Measurements from ENCODE around the gene POLA1.

POLA1 gene

GRCh38 chrX:24760363-24761000 is 66.8 kb downstream of the POLA1 start:
- Histone ChIP-seq H3K27me3 (ENCODE audit: insufficient read depth, poor library complexity, severe bottlenecking) (no peaks in the 10 kb centered on the region), H3K4me3 (replicated peaks; ENCODE audit: insufficient read depth, low read length) (no peak overlapping the region), H3K27ac (replicated peaks) (no peak overlapping the region)
- TF ChIP-seq REST (IDR thresholded peaks at IDR 0.05; ENCODE audit: insufficient replicate concordance, low read depth) (no peak), SPI1 (IDR thresholded peaks at IDR 0.05; ENCODE audit: borderline replicate concordance, low read depth) (no peak), CTCF (IDR thresholded peaks at IDR 0.05; ENCODE audit: insufficient read depth, low read length) (no peak), GABPA (IDR thresholded peaks at IDR 0.05; ENCODE audit: low read depth) (no peak), POLR2AphosphoS5 (IDR thresholded peaks at IDR 0.05; ENCODE audit: low read depth) (no peak)
- no peak for DNase-seq (ENCODE audit: low read depth in 1 of 2, low spot score in 1 of 2)

- no peaks in the 10 kb centered on the region for H3K27me3 ChIP-seq (ENCODE audit: insufficient read depth, poor library complexity, severe bottlenecking)
- H3K4me3 ChIP-seq (replicated peaks; ENCODE audit: insufficient read depth, low read length): no peak overlapping the region
- DNase-seq (ENCODE audit: low read depth in 1 of 2, low spot score in 1 of 2): no peak
- TF ChIP-seq GABPA (IDR thresholded peaks at IDR 0.05; ENCODE audit: low read depth): no peak
- no peak for TF ChIP-seq CTCF (IDR thresholded peaks at IDR 0.05; ENCODE audit: insufficient read depth, low read length)
- TF ChIP-seq POLR2AphosphoS5 (IDR thresholded peaks at IDR 0.05; ENCODE audit: low read depth): no peak
- no peak for TF ChIP-seq SPI1 (IDR thresholded peaks at IDR 0.05; ENCODE audit: borderline replicate concordance, low read depth)
- TF ChIP-seq REST (IDR thresholded peaks at IDR 0.05; ENCODE audit: insufficient replicate concordance, low read depth): no peak
- no peak overlapping the region for H3K27ac ChIP-seq (replicated peaks)
These were observed 67.6 kb downstream of the POLA1 start for GRCh38 chrX:24761306-24761705.

GRCh38 chrX:24763989-24764388 is 70.3 kb downstream of the POLA1 start:
- TF ChIP-seq SPI1 (IDR thresholded peaks at IDR 0.05; ENCODE audit: borderline replicate concordance, low read depth) (no peak), CTCF (IDR thresholded peaks at IDR 0.05; ENCODE audit: insufficient read depth, low read length) (no peak), POLR2AphosphoS5 (IDR thresholded peaks at IDR 0.05; ENCODE audit: low read depth) (no peak), GABPA (IDR thresholded peaks at IDR 0.05; ENCODE audit: low read depth) (no peak), REST (IDR thresholded peaks at IDR 0.05; ENCODE audit: insufficient replicate concordance, low read depth) (no peak)
- no peak overlapping the region for H3K4me3 ChIP-seq (replicated peaks; ENCODE audit: insufficient read depth, low read length)
- DNase-seq (ENCODE audit: low read depth in 1 of 2, low spot score in 1 of 2): no peak
- no peaks in the 10 kb centered on the region for H3K27me3 ChIP-seq (ENCODE audit: insufficient read depth, poor library complexity, severe bottlenecking)
- no peak overlapping the region for H3K27ac ChIP-seq (replicated peaks)

All from HL-60 (cell line).